Measurements from ENCODE around the gene FAM168B. TPM values are rescaled to one million over a fixed set of nuclear protein-coding genes. Genes with fewer than 3 reads are reported as not detected.

Gene FAM168B
- total and polyA plus RNA-seq, 10 of the 15 experiments (the other 5 are each of a cell fraction or from before 2014, with no cell fraction given), result 3.5 to 77.3 (median 45.9) TPM

GRCh38 chr2:131040661-131041401 lies 52.4 kb downstream of the FAM168B start:
- Histone ChIP-seq H4K20me1 (ENCODE audit: control insufficient read depth, insufficient read depth) (no peaks in the 10 kb centered on the region; the same call in 1 of the 2 replicates), H3K79me2 (ENCODE audit: control insufficient read depth, insufficient read depth, low read length) (no peaks in the 10 kb centered on the region), H2AFZ (ENCODE audit: control insufficient read depth, low read depth, low read length) (no peak overlapping the region), H3K9me3 (replicated peaks; ENCODE audit: control insufficient read depth, insufficient read depth, low read length) (no peaks in the 10 kb centered on the region), H3K4me2 (ENCODE audit: control insufficient read depth, insufficient read depth) (no peak overlapping the region), H3K4me3 (no peak overlapping the region), H3K4me1 (ENCODE audit: control insufficient read depth, insufficient read depth, low read length) (no peaks in the 10 kb centered on the region), H3K9ac (ENCODE audit: control insufficient read depth, insufficient read depth, low read length) (no peak overlapping the region), H3K36me3 (ENCODE audit: control insufficient read depth in 2 of 2, insufficient read depth in 2 of 2, low read length in 1 of 2) (peaks cover 0 to 5% of the 10 kb centered on the region in 2 experiments; a peak in 2 of 4 replicates), H3K27me3 (replicated peaks in 1 of 2; ENCODE audit: control insufficient read depth in 2 of 2, insufficient read depth in 2 of 2, low read length in 1 of 2) (peaks cover 0 to 2% of the 10 kb centered on the region in 2 experiments; a peak in 1 of 4 replicates), H3K27ac (ENCODE audit: control insufficient read depth, insufficient read depth) (no peak overlapping the region)
- POLR2A ChIA-PET, result no interaction called here
- in situ Hi-C loops (cut with MboI), result no loop called here
- SMC1A ChIA-PET (ENCODE audit: uncharacterized antibody, unreplicated experiment), result interaction anchor here (1.0 kb wide), 1 partner anchor 8 kb away, joined by 3 read pairs; no protein-coding TSS in a partner anchor
- FAIRE-seq, result no peak
- ATAC-seq, result no peak
- 86% methylated on average over 23 of the region's 23 CpGs for WGBS (ENCODE audit: insufficient coverage, insufficient replicate concordance, low lambda C conversion rate, missing lambda C conversion rate)
- intact Hi-C loops (cut with micrococcal nuclease; ENCODE audit: unreplicated experiment), result no loop called here
- no peak for DNase-seq (ENCODE audit: low read depth, low spot score)
- RAD21 ChIA-PET (ENCODE audit: unreplicated experiment), result no interaction called here
- no TSS peak for BruUV-seq (replicated peaks)
- CTCF ChIA-PET, result no interaction called here
- TF ChIP-seq RAD51 (IDR thresholded peaks at IDR 0.05) (no peak), POLR2AphosphoS5 (IDR thresholded peaks at IDR 0.05; ENCODE audit: low read length) (no peak), CTCF (IDR thresholded peaks at IDR 0.05 in 2 of 3, conservative IDR thresholded peaks at IDR 0.05 in 1 of 3; ENCODE audit: control insufficient read depth in 2 of 3, extremely low read depth in 1 of 3, insufficient read depth in 1 of 3, low read depth in 3 of 3, low read length in 3 of 3) (no peak), ZNF217 (IDR thresholded peaks at IDR 0.05) (no peak), PRDM15 (CRISPR knock-in tag; IDR thresholded peaks at IDR 0.05) (no peak), SUZ12 (IDR thresholded peaks at IDR 0.05; ENCODE audit: unreplicated experiment) (no peak), SKIL (IDR thresholded peaks at IDR 0.05; ENCODE audit: low read depth, poor library complexity, severe bottlenecking) (no peak), SMAD5 (IDR thresholded peaks at IDR 0.05; ENCODE audit: low read depth) (no peak), NFIC (IDR thresholded peaks at IDR 0.05; ENCODE audit: low read depth, low read length) (no peak), MTA2 (IDR thresholded peaks at IDR 0.05; ENCODE audit: low read depth) (no peak), RBBP5 (conservative IDR thresholded peaks at IDR 0.05) (no peak), BHLHE40 (IDR thresholded peaks at IDR 0.05; ENCODE audit: borderline replicate concordance in 1 of 2, low read depth in 2 of 2, low read length in 1 of 2) (no peak), KAT2A (conservative IDR thresholded peaks at IDR 0.05; ENCODE audit: control insufficient read depth, low read depth, low read length) (no peak), CHD4 (IDR thresholded peaks at IDR 0.05) (no peak), EZH2 (IDR thresholded peaks at IDR 0.05; ENCODE audit: borderline replicate concordance, control insufficient read depth, low read depth, low read length) (no peak), SMC3 (IDR thresholded peaks at IDR 0.05; ENCODE audit: borderline replicate concordance, low read length) (no peak), POU2F2 (IDR thresholded peaks at IDR 0.05; ENCODE audit: borderline replicate concordance, low read depth, low read length) (no peak)
